Measurements from ENCODE around the gene EMC10.
A peak's percentile ranks its signal among the peaks of the same experiment; 100 is the strongest.
"Not testable (repeated sequence)": the region's sequence is repeated elsewhere in the genome, so short reads cannot be mapped to it uniquely, and the experiment has no call there.

The EMC10 gene

DNA sequence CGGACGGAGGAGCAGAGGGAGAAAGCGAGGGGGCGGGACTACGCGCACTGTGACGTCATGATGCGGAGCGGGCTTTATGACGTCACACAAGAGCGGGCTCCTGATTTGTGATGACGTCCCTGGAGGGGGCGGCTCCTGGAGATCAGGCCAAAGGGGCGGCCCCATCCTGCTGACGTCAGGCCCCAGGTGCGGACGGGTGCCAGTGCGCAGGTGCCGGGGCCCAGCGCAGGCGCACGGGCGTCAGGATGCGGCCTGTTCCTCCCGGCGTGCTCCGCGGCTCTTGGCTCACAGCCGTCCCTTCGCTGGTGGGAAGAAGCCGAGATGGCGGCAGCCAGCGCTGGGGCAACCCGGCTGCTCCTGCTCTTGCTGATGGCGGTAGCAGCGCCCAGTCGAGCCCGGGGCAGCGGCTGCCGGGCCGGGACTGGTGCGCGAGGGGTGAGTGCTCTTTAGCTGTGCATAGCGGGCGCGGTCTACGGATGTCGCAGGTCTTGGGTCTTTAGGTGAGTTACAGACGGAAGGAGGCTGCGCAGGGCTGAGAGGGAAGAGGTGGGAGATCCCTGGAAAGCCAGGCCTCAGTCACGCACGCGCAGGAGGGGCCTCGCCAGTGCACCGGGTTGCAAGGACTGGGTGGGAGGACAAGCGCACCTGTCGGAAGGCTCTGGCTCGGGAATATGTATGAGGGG is at the start of gene EMC10, which contains the start of gene GARIN5A:
Gene EMC10 (plus strand): TSS at position 284 of the 683 bp plus-strand sequence. CDS start 38 bp downstream, at position 322.
Gene GARIN5A (minus strand): TSS at position 625 of the 683 bp plus-strand sequence. CDS start 460 bp downstream, at position 165.
- DNase-seq, result peak; percentile 71 to 89 (median 76)

DNA sequence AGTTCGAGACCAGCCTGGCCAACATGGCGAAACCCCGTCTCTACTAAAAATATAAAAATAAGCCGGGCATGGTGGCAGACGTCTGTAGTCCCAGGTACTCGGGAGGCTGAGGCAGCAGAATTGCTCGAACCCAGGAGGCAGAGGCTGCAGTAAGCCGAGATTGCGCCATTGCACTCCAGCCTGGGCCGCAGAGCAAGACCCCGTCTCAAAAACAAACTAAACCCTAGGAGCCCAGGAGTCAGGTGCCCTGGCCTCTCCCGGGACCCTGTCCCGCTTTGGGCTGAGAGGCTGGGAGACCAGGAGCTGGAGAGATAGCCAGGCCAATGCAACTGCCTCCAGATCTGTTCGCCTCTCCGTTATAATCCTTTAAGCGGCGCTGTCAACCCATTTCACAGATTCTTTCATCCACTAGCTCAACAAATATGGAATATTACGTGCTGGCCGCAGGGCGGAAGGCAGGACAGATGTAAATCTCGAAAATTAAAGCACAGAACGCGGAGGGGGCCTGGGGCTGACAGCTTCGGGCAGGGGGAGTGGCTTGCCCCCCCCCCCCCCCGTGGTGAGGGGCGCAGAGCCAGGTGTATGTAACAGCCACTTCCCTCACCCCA is 48.9 kb upstream of the EMC10 start:
- no peak for DNase-seq

DNA sequence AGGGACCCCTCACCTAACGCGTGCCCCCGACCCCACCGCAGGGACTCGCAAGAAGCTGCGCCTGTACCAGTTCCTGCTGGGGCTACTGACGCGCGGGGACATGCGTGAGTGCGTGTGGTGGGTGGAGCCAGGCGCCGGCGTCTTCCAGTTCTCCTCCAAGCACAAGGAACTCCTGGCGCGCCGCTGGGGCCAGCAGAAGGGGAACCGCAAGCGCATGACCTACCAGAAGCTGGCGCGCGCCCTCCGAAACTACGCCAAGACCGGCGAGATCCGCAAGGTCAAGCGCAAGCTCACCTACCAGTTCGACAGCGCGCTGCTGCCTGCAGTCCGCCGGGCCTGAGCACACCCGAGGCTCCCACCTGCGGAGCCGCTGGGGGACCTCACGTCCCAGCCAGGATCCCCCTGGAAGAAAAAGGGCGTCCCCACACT is 48.3 kb upstream of the EMC10 start:
- DNase-seq, result no peak

DNA sequence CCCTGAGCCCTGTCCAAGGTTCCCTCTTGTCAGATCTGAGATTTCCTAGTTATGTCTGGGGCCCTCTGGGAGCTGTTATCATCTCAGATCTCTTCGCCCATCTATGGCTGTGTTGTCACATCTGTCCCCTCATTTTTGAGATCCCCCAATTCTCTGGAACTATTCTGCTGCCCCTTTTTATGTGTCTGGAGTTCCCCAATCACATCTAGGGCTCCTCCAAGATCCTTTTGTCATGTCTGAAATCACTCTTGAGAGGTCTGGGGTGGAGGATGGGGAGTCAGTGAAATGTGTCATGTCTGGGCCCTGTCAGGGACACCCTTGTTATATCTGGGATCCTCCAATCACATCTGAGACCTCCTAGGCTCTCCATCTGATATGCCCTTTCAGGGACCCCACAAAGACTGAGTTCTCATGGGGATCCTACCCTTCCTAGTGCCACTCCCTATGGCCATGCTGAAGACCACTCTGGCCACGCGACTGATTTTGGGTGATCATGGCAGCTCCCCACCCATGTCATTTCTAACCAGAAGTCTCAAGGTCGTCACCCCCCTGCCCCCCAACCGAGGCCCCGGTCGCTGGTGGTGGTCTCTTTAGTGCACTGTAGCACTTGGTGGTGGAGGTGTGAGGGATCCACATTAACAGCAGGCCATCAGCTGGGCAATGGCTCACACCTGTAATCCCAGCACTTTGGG is 47.4 kb upstream of the EMC10 start:
- no peak for DNase-seq

DNA sequence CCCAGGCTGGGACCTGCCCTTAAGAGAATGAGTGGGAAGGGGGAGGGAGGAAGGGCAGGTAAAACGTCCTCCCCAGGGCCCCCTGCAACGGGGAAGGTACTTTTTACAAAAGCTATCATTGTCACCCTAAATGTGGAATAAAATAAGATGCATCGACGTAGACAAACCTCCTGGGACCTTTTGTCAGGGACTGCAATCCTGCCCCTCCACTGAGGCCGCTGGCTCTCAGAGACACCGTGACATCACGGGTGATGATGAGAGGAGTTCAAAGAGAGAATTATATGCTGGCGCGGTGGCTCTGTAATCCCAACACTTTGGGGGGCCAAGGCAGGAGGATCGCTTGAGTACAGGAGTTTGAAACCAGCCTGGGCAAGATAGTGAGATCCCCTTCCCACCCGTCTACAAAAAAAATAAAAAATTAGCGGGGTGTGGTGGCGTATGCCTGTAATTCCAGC is 45.4 kb upstream of the EMC10 start:
- DNase-seq, result peak in 1 of 3 experiments; percentile 37

DNA sequence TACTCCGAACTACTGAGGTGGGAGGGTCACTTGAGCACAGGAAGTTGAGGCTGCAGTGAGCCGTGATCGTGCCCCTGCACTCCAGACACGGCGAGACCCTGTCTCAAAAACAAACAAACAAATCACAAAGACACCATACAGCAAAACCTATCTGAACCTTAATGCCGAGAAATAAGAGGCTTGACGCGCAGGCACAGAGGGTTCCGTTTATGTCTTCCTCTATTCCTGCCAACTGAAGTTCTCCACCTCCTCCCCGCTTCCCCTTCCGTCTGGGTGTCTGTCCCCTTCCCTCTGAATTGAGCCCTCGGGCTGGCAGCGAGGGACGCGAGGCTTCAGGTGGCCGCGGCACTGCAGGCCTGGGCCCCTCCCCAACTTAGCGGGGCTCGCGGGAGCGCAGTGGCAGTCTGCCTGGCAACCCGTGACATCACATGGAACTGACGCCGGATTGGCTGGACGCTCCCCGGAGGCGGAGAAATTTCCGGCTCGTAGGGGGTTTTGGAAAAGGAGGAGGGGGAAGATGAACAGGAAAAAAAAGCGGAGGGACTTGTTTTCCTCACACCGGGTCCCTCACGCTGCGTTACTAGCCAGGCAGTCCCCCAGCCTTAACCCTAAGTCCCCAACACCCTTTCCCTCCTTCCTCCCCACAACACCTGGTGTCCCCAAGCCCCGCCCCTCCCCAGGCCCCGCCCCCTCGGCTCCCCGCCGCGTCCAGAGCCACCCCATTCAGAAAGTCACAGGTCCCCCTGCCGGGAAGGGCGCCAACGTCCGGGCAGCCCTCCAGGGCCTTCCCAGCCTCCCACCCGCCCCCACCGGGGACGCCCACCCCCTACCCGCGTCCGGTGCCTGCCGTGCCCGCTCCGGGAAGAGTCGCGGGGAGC is 44.7 kb upstream of the EMC10 start:
- peak; percentile 81 to 89 (median 82) for DNase-seq

DNA sequence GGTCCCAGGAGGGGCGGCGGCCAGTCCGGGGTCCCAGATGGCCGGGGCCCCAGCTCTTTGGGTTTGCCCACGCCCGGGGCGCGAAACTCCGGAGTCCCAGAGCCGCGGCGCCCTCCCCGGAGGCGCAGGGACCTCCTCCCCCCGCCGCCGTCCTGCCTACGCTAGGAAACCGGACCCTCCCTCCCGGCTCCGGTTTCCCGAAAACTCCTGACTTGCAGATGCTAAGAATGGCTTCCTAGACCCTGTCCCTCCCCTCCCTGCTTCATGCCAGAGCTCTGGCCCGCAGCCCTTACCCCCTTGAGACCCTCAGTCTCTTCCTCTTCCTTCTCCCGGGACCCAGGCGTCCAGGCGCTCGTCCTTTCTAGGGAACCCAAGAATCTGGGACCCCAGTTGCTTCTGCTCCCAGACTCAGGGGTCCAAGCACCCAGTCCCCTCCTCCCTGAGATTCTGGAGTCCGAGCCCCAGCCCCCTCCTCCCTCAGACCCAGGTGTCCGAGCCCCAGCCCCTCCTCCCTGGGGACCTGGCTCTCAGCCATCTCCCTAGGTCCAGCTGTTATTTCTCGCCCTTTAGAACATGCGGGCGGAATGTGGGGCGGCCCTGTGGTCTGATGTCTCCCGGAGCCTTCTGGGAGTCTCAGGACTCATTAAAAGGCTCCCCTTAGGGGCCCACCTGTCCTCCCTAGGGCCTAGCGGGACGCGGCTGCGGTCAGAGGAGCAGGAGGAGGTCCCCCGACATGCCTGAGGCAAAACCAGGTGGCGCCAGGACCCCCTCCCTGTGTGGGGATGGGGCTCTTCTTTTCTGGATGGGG is 43.9 kb upstream of the EMC10 start, which contains the start of gene MYBPC2:
Gene MYBPC2 (plus strand): TSS at position 672 of the 808 bp plus-strand sequence. CDS start 62 bp downstream, at position 734.
- DNase-seq, result peak in 2 of 3 experiments; percentile 30 to 62

DNA sequence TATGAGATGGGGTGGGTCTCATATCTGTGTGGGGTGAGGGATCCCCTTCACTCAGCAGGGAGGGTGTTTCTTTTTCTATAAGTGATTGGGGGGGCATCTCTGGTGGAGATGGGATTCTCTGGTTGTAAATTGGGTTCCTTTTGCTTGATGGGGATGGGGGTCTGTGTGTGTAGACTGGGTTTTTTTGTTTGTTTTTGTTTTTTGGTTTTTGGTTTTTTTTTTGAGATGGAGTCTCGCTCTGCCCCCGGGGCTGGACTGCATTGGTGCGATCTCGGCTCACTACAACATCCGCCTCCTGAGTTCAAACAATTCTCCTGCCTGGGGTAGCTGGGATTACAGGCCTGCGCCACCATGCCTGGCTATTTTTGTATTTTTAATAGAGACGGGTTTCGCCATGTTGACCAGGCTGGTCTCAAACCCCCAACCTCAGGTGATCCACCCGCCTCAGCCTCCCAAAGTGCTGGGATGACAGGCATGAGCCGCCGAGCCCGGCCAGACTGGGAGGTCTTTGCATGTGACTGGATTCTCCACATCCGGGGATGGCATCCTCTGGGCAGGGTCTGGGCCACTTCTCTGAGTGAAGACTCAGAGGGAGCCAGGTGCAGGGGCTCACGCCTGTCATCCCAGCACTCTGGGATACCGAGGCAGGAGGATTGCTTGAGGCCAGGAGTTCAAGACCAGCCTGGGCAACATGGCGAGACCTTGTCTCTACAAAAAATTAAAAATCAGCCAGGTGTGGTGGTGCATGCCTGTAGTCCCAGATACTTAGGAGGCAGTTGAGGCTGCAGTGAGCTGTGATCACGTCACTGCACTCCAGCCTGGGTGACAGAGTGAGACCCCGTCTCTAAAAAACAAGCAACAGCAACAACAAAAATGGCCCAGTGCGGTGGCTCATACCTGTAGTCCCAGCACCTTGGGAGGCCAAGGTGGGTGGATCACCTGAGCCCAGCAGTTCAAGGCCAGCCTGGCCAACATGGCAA is 42.8 kb upstream of the EMC10 start:
- no peak for DNase-seq

DNA sequence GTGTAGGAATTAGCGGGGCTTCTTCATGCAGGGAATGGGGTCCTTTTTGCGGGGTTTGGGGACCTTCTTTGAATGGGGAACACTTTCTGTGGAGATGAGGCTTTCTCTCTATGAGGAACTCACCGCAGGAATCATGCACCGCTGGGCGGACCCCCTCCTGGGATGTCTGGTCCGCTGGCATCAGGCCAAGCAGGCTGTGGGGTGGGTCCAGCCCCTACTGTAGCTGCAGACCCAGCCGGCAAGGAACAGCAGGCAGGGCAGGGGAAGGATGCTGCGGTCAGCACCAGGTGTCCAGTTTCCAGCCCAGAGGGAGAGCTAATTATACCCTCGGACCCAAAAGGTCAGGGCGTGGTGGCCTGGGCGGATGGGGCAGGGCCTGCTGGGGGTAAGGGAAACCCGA is 41.8 kb upstream of the EMC10 start:
- DNase-seq, result peak in 2 of 3 experiments; percentile 53 to 71

DNA sequence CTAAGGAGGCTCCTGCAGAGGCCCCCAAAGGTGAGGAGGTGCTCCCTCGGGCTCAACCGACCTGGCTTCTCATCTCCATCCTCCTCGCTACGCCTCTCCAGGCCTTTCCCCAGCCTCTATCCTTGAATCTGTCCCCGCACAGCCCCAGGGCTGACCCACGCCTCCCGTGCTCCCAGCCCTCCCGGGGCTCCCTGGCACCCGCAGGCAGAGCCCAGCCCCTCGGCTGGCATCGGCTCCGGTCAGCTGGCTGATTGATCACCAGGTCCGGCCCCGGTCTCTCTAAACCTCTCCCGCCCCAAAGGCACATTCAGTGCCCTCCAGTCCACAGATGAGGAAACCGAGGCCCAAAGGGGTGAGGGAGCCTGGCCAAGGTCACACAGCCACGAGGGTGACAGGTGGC is 41.1 kb upstream of the EMC10 start:
- DNase-seq, result peak in 1 of 3 experiments; percentile 5

DNA sequence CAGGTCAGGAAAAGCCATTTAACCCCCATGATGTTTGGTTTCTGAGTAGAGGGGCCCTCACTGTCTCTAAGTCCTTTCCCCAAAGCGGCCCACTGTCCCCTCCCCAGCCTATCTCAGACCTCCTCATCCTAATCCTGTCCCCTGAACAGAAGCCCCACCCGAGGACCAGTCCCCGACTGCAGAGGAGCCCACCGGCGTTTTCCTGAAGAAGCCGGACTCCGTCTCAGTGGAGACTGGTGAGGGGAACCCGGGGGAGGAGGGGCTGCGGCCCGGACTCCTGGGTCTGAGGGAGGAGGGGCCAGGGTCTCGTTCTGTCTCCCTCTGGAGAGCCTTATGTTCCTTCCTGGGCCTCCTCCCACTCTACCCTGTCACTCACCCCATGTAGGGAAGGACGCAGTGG is 40.7 kb upstream of the EMC10 start:
- DNase-seq, result no peak

DNA sequence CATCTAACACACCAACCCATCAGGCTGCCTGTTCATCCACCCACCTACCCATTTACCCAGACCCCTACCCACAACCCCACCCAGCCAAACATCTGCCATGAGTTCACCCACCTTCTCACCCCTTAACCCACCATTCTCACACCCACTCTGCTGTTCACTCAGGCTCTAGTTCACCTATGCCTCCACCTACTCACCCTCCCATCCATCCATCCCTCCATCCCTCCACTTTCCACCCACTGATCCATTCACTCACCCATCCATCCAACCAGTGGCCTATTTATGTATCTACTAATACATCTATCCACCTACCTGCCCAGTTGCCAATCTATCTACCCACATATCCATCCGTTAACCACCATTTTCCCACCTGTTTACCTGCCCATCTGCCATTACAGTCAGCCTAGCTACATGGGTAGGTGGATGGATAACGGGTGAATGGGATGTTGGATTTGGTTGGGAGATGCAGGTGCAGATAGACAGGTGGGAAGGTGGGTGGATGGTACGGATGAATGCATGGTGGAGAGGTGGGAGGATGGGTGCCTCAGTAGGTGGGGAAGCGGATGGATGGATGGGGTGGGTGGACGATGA is 38.4 kb upstream of the EMC10 start:
- no peak for DNase-seq

DNA sequence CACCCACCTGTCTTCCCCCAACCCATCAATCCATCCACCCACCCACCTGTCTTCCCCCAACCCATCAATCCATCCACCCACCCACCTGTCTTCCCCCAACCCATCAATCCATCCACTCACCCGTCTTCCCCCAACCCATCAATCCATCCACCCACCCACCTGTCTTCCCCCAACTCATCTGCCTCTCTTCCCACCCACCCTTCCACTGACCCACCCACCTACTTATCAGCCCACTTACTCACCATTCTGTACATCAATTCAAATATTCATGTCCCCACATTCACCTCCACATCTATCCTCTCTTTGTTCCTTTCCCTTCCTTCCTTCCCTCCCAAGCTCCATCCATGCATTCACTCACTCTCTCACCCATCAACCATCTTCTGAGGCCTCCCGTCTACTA is 37.2 kb upstream of the EMC10 start:
- not testable (repeated sequence) for DNase-seq

DNA sequence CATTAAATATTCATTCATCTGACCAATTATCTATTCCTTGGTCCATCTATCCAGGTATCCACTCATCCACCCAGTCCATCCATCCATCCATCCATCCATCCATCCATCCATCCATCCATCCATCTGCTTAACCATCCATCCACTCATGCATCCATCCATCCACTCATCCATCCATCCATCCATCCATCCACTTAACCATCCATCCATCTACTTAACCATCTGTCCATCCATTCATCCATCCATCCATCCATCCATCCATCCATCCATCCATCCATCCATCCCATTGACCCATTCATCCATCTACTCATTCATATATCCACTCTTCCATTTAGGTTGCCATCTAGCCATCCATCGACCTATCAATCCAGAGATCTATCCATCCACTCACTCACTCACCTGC is 32.2 kb upstream of the EMC10 start:
- no peak for DNase-seq

DNA sequence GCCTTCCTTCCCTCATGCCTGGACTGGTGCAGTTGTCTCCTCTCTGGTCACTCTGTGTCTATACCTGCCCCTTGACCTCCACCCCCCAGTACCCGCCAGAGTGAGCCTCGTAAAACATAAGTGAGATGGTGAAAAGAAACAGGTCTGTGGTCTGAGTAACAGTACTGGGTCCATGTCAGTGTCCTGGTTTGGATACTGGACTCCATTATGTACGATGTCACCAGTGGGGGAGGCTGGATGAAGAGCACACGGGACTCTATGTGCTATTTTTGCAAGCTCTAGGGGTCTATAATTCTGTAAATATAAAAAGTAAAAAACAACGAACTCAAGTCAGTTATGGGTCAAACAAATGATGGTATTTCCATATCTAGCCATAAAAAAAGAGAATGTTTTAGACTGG is 29.3 kb upstream of the EMC10 start:
- DNase-seq, result no peak

DNA sequence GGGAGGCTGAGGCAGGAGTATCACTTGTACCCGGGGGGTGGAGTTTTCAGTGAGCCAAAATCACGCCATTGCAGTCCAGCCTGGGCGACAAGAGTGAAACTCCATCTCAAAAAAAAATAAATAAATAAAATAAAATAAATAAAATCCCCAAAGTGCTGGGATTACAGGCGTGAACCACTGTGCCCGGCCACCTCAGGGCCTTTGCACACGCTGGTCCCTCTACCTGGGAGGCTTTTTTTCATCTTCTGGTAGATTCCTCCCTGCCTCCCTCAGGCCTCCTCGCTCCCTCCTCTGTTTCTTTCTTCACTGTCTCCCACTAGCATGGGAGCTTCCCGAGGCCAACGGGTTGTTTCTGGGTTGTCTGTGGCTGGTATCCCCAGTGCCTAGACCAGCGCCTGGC is 28.6 kb upstream of the EMC10 start:
- no peak for DNase-seq

DNA sequence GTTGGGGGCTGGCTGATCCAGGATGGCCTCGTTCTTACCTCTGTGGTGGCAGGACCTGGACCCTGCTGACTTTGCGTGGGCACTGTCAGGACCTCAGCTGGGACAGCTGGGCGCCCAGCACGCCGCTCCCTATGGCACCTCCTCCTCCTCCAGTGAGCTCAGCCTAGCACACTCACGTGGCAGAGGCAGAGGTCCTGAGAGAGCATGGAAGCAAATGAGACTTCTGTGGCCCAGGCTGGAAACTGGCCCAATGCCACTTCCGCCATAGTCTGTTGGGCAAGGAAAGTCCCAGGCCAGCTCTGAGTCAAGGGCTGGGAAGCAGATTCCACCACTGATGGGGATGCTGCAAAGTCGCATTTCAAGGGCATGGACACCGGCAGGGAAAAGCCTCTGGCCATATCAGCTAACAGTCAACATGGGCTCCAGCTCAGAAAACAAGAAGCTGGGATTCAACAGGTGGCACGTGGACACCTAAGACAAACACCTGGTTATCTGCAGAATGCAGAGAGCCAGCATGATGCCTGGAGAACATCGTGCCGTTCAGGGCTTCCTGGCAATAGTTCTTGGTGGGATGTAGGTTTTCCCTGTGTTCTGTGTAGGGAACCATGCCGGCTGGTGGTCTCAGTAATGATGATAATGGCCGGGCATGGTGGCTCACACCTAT is 26.9 kb upstream of the EMC10 start:
- DNase-seq, result no peak

DNA sequence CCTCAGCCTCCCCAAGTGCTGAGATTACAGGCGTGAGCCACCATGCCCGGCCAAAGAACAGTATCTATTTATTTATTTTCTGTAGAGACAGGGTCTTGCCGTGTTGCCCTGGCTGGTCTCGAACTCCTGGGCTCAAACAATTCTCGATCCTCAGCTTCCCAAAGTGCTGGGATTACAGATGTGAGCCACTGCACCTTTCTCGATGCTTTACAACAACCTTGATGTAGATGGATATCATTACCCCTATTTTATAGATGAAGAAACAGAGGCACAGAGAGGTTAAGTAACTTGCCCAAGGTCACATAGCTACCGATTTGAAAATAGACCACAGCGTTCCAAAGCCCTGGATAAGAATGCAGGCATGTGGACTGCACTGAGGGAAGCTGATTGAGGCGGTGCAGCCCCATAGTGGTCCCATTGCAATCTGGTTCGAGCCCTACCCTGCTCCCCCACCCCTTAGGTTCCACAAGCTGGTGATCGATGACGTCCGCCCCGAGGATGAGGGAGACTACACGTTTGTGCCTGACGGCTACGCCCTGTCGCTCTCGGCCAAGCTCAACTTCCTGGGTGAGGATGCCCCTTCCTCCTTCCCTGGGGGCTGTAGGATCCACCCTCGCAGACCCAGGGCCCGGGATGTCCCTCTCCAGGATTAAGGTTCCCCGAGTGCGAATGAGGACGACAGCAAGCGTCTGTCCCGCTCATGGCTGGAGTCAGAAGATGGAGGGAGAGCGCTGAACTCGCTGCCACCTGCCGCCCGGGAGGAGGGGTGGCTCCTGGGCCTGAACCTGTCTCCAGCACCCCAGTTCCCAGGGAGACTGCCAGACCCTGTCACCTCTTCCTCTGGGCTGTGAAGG is 25.7 kb upstream of the EMC10 start:
- DNase-seq, result no peak

DNA sequence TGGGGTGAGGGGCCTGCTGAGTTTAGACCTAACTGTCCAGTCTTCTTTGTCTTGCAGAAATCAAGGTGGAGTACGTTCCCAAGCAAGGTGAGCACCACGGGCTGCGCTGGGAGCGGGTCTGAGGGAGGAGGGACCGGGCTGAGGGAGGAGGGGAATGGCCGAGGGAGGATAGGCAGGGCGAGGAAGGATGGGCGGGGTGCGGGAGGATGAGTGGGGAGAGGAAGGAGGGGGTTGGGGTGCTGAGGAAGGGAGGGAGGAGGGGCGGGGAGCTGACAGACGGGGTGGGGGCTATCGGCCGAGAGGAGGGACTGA is 25.1 kb upstream of the EMC10 start:
- DNase-seq, result no peak

Measured in NCI-H1417 (cell line).